Mucosa of descending colon (tissue), 3 donors: ENCODE measurements around the gene AEBP1. TPM values are rescaled to one million over a fixed set of nuclear protein-coding genes. Genes with fewer than 3 reads are reported as not detected.
A peak's percentile ranks its signal among the peaks of the same experiment; 100 is the strongest.

Source experiments
- ATAC-seq: fragments of 200-7000 bp; cut with Tn5 transposase; one replicate; pipeline ENCODE4 v1.9.1; 2020; ENCODE audit warnings: mild to moderate bottlenecking, moderate library complexity
- DNase-seq, 3 donors: peaks; one replicate each; pipeline ENCODE4 v3.0.0-alpha.2; 2020
- H3K36me3 ChIP-seq: fragments of 200-600 bp; one replicate; pipeline ENCODE4 v1.8.0; 2021; ENCODE audit warnings: low read depth, mild to moderate bottlenecking
- H3K4me1 ChIP-seq: fragments of 200-600 bp; one replicate; pipeline ENCODE4 v1.8.0; 2021; ENCODE audit warnings: low read depth, mild to moderate bottlenecking
- H3K4me3 ChIP-seq: fragments of 200-600 bp; one replicate; pipeline ENCODE4 v1.8.0; 2021; ENCODE audit warnings: mild to moderate bottlenecking
- H3K9me3 ChIP-seq: fragments of 200-600 bp; one replicate; pipeline ENCODE4 v1.8.0; 2021; ENCODE audit warnings: mild to moderate bottlenecking
- intact Hi-C, 2 donors: fragments of 100-400 bp; cut with DNase I in 1 of 2; cut with micrococcal nuclease in 1 of 2; formaldehyde crosslinking; loops; one replicate each; pipeline versions ENCODE4 v1.11.0 to v1.11.1; 2022; cut with DNase I, micrococcal nuclease
- total RNA-seq, 3 donors: library from RNA; stranded (reverse); fragmentation: NEBNext Ultra II Directional in 2 of 3; extraction: Animal tissue kit (Norgen Biotek cat#: 25700) in 2 of 3; gene quantifications; one replicate each; pipeline versions ENCODE4 v1.2.1 to v1.2.4, GENCODE V29; 2021 to 2023
- TF ChIP-seq, protein P1 (sequence below): fragments of 200-600 bp; IDR thresholded peaks from one replicate; pipeline ENCODE4 v1.8.0; 2022; ENCODE audit warnings: antibody characterized with exemption, mild to moderate bottlenecking
- donor health status: DM: no; HTN: no; CAD: no; lungs with moderate emphysema.
- donor health status: DM: no; HTN: no; CAD: no.
- donor health status: DM: no; HTN: yes; CAD: no.

Gene AEBP1
- total RNA-seq, 3 donors from 2014 or later = 14.1 to 130 (median 42.2) TPM

DNA sequence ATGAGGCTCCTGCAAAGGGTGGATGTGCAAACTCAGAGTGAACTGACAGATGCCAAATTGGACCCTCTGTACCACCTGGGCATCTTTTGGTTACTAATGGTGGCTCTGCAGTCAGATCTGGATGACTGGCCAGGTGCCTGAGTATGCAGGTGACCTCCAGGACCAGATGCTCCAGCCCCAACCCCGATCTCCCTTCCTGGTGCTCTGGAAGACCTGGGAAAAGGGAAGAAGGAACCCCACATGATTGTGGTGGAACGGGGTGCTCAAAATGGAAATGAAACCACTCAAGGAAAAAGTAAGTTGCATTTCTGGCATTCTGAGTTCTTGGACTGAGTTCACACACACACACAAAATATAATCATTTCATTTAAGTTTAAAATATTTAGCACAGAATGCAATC lies 9.8 kb upstream of the AEBP1 start:
- DNase-seq (no peak), ATAC-seq (no peak)
- TF ChIP-seq, protein P1, sequence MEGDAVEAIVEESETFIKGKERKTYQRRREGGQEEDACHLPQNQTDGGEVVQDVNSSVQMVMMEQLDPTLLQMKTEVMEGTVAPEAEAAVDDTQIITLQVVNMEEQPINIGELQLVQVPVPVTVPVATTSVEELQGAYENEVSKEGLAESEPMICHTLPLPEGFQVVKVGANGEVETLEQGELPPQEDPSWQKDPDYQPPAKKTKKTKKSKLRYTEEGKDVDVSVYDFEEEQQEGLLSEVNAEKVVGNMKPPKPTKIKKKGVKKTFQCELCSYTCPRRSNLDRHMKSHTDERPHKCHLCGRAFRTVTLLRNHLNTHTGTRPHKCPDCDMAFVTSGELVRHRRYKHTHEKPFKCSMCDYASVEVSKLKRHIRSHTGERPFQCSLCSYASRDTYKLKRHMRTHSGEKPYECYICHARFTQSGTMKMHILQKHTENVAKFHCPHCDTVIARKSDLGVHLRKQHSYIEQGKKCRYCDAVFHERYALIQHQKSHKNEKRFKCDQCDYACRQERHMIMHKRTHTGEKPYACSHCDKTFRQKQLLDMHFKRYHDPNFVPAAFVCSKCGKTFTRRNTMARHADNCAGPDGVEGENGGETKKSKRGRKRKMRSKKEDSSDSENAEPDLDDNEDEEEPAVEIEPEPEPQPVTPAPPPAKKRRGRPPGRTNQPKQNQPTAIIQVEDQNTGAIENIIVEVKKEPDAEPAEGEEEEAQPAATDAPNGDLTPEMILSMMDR = no peak
- H3K4me3 ChIP-seq = no peak overlapping the region
- intact Hi-C loops = no loop called here
- no peaks in the 10 kb centered on the region for H3K4me1 ChIP-seq
- no peaks in the 10 kb centered on the region for H3K36me3 ChIP-seq
- no peaks in the 10 kb centered on the region for H3K9me3 ChIP-seq

DNA sequence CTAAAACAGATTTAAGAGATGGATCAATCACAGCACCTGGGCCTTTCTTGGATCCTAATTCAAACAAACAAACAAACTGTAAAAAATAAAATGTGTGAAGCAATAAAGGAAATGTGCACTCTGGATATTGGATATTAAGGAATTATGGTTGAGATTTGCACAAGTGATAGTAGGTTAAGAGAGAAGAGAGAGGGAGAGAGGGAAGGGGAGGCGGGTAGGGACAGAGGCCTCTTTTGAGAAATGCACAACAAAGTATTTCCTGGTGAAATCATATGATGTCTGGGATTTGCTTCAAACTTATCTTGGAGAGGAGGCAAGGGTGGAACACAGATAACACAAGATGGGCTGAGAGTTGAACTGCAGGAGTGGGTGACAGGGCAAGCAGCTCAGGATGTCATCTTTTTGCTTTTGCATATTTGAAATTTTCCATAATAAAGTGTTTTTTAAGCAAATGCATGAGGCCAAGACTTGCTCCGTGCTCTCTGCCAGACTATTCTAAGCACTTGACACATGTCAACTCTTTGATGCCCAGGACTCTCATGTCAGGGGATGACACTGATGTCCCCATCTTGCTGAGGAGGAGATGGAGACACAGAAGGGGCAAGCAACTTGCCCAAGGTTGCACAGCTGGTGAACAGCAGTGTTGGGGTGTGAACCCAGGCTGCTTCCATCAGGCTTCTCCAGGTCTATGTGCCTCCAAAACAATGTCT lies 9.1 kb upstream of the AEBP1 start:
- Histone ChIP-seq H3K36me3 (no peaks in the 10 kb centered on the region), H3K9me3 (no peaks in the 10 kb centered on the region), H3K4me3 (no peak overlapping the region), H3K4me1 (no peaks in the 10 kb centered on the region)
- DNase-seq (no peak), ATAC-seq (no peak)
- intact Hi-C loops = no loop called here
- TF ChIP-seq, protein P1 = no peak

GRCh38 chr7:44095781-44096180 lies 8.4 kb upstream of the AEBP1 start:
- intact Hi-C loops = no loop called here
- TF ChIP-seq, protein P1 = no peak
- ATAC-seq = no peak

DNA sequence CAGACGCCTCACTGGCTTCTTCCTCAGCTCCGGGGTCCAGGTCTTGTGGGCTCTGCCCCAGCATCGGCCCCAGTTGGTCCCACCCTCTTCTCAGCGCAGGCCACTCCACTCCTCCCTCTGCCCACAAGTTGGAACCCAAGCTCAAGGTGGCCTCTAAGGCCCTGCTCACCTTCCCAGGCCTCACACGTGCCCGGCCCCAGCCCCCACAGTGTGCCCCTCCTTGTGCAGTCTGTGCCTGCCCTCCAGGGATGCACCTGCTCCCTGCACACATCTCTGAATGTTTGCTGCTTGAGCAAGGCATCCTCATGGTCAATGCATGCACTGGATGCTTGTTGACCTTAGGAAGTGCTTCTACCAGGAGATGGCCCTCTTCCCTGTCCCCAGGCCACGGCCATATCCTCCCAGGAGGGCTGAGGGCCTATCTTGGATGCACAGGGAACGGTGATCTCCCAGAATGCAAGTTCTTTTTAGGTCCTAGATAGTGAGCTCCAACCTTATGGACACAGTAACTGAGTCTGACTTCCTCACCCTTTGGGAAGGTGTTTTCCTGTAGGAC lies 7.7 kb upstream of the AEBP1 start:
- ATAC-seq (no peak), DNase-seq (peak in 1 of 3 donors; percentile 14)
- Histone ChIP-seq H3K4me1 (no peaks in the 10 kb centered on the region), H3K4me3 (no peak overlapping the region), H3K9me3 (no peaks in the 10 kb centered on the region), H3K36me3 (no peaks in the 10 kb centered on the region)
- TF ChIP-seq, protein P1 = no peak
- intact Hi-C loops = no loop called here

More at GRCh38 chr7:44095781-44096180, 8.4 kb upstream of the AEBP1 start:
- Histone ChIP-seq H3K9me3 (no peaks in the 10 kb centered on the region), H3K36me3 (no peaks in the 10 kb centered on the region), H3K4me1 (no peaks in the 10 kb centered on the region), H3K4me3 (no peak overlapping the region)
- peak in 1 of 3 donors; percentile 10 for DNase-seq

- Histone ChIP-seq H3K4me3 (no peak overlapping the region), H3K9me3 (no peaks in the 10 kb centered on the region), H3K4me1 (no peaks in the 10 kb centered on the region), H3K36me3 (no peaks in the 10 kb centered on the region)
- TF ChIP-seq, protein P1 = no peak
- ATAC-seq (peak; percentile 34), DNase-seq (peak in 2 of 3 donors; percentile 13 to 51)
- intact Hi-C loops = no loop called here
These were observed 6.8 kb upstream of the AEBP1 start for GRCh38 chr7:44097064-44097932.
